SK-N-SH (cell line): ENCODE data around the gene CD248. TPM values are rescaled to one million over a fixed set of nuclear protein-coding genes. Genes with fewer than 3 reads are reported as not detected.
"Not testable (repeated sequence)": the region's sequence is repeated elsewhere in the genome, so short reads cannot be mapped to it uniquely, and the experiment has no call there.

Source experiments
- CTCF ChIA-PET: fragments of 300-600, 350-600 bp; formaldehyde crosslinking; extraction: SDS; loops from one replicate; lab custom pipeline; 2021; lab: Yijun Ruan, JAX
- POLR2A ChIA-PET: fragments of 350-600 bp; sonication (Branson Sonifier 250); formaldehyde crosslinking; extraction: SDS; loops from one replicate; lab custom pipeline; 2020; ENCODE audit warnings: antibody characterized with exemption, inconsistent platforms; lab: Yijun Ruan, JAX
- DNase-seq: peaks from one replicate; pipeline ENCODE4 v3.0.0; 2012
- H2AFZ ChIP-seq: fragments of 200-600 bp; sonication (generic); 2 replicates; pipeline ENCODE4 v1.8.1; 2016; ENCODE audit warnings: antibody characterized with exemption, mild to moderate bottlenecking, low read depth
- H3F3A ChIP-seq: fragments of 200-600 bp; sonication (generic); replicated peaks from 2 replicates; pipeline ENCODE3; 2016; ENCODE audit warnings: antibody characterized with exemption, mild to moderate bottlenecking; ENCODE audit not compliant: insufficient read depth
- H3K27ac ChIP-seq, 2 experiments: fragments of 200-500 bp in 1 of 2; fragments of 200-600 bp in 1 of 2; sonication (Bioruptor generic) in 1 of 2; sonication (generic), shearing (Covaris generic) in 1 of 2; 2 replicates each; pipeline versions ENCODE4 v1.5.1 to v1.6.1; 2014 to 2016; ENCODE audit warnings: low read depth in 2 of 2, inconsistent platforms in 1 of 2, low read length in 1 of 2, mild to moderate bottlenecking in 1 of 2, mixed read lengths in 1 of 2
- H3K27me3 ChIP-seq: fragments of 200-600 bp; sonication (generic), shearing (Covaris generic); 2 replicates; pipeline ENCODE4 v1.6.1; 2016; ENCODE audit warnings: mixed run types; ENCODE audit not compliant: insufficient read depth
- H3K36me3 ChIP-seq, 2 experiments: fragments of 200-500 bp in 1 of 2; fragments of 200-600 bp in 1 of 2; sonication (Bioruptor generic) in 1 of 2; sonication (generic) in 1 of 2; replicated peaks in 1 of 2; 2 replicates each; pipeline versions ENCODE3 to v1.5.1; 2014 to 2016; ENCODE audit warnings: low read length in 1 of 2, mild to moderate bottlenecking in 1 of 2; ENCODE audit not compliant: insufficient read depth in 2 of 2, control insufficient read depth in 1 of 2
- H3K4me1 ChIP-seq, 2 experiments: fragments of 200-500 bp in 1 of 2; fragments of 200-600 bp in 1 of 2; sonication (Bioruptor generic) in 1 of 2; sonication (generic), shearing (Covaris generic) in 1 of 2; 2 replicates each; pipeline versions ENCODE4 v1.5.1 to v1.6.1; 2014 to 2016; ENCODE audit warnings: low read depth in 1 of 2, low read length in 1 of 2, mixed run types in 1 of 2; ENCODE audit not compliant: insufficient read depth in 2 of 2, control insufficient read depth in 1 of 2
- H3K4me2 ChIP-seq: fragments of 200-600 bp; sonication (generic), shearing (Covaris generic); 2 replicates; pipeline ENCODE4 v1.6.1; 2017; ENCODE audit warnings: mixed run types
- H3K4me3 ChIP-seq, 2 experiments: fragments of 200-500 bp in 1 of 2; fragments of 200-600 bp in 1 of 2; sonication (Bioruptor generic) in 1 of 2; sonication (generic), shearing (Covaris generic) in 1 of 2; 2 replicates each; pipeline versions ENCODE4 v1.5.1 to v1.8.1; 2014 to 2016; ENCODE audit warnings: low read depth in 2 of 2, inconsistent platforms in 1 of 2, low read length in 1 of 2, mild to moderate bottlenecking in 1 of 2, mixed read lengths in 1 of 2, moderate library complexity in 1 of 2
- H3K79me2 ChIP-seq: fragments of 200-600 bp; sonication (generic); 2 replicates; pipeline ENCODE4 v1.8.1; 2017; ENCODE audit warnings: mild to moderate bottlenecking; ENCODE audit not compliant: insufficient read depth
- H3K9ac ChIP-seq: fragments of 200-600 bp; sonication (generic); 2 replicates; pipeline ENCODE4 v1.6.1; 2017; ENCODE audit warnings: mixed run types
- H3K9me2 ChIP-seq: fragments of 200-600 bp; sonication (generic); 2 replicates; pipeline ENCODE4 v1.6.1; 2017; ENCODE audit warnings: mixed run types
- H3K9me3 ChIP-seq: fragments of 200-600 bp; sonication (generic); 2 replicates; pipeline ENCODE4 v1.6.1; 2017; ENCODE audit warnings: mixed run types, mild to moderate bottlenecking, moderate library complexity
- H4K20me1 ChIP-seq: fragments of 200-600 bp; sonication (generic); 2 replicates; pipeline ENCODE4 v1.6.1; 2017; ENCODE audit warnings: mild to moderate bottlenecking, mixed run types; ENCODE audit not compliant: insufficient read depth
- ELF1 ChIP-seq: IDR thresholded peaks from 2 replicates; pipeline ENCODE4 v1.4.0; 2012
- FOSL2 ChIP-seq: IDR thresholded peaks from 2 replicates; pipeline ENCODE4 v1.4.0; 2012; ENCODE audit warnings: low read depth, mild to moderate bottlenecking, moderate library complexity, borderline replicate concordance
- GABPA ChIP-seq: IDR thresholded peaks from 2 replicates; pipeline ENCODE4 v1.4.0; 2012; ENCODE audit warnings: low read depth, mild to moderate bottlenecking
- GATA2 ChIP-seq: sonication (generic); formaldehyde crosslinking; IDR thresholded peaks from 2 replicates; pipeline ENCODE4 v1.5.0; 2020; ENCODE audit warnings: mild to moderate bottlenecking, missing genetic modification reagents
- MEF2A ChIP-seq: IDR thresholded peaks from 2 replicates; pipeline ENCODE4 v1.4.0; 2012; ENCODE audit warnings: low read depth, borderline replicate concordance
- NRF1 ChIP-seq: IDR thresholded peaks from 2 replicates; pipeline ENCODE4 v1.6.1; 2012; ENCODE audit warnings: low read depth, mild to moderate bottlenecking, low read length
- RCOR1 ChIP-seq: fragments of 150-350 bp; IDR thresholded peaks from 2 replicates; pipeline ENCODE4 v1.6.1; 2017; ENCODE audit warnings: antibody characterized with exemption, low read length
- RXRA ChIP-seq: IDR thresholded peaks from 2 replicates; pipeline ENCODE4 v1.4.0; 2012; ENCODE audit warnings: low read depth, mild to moderate bottlenecking, borderline replicate concordance
- SMC3 ChIP-seq: IDR thresholded peaks from 2 replicates; pipeline ENCODE4 v1.6.1; 2012; ENCODE audit warnings: low read depth, low read length, improper control_type of control experiment
- TAF1 ChIP-seq: IDR thresholded peaks from 2 replicates; pipeline ENCODE4 v1.6.1; 2012; ENCODE audit warnings: low read depth, mild to moderate bottlenecking, low read length, moderate library complexity, borderline replicate concordance
- TCF12 ChIP-seq: IDR thresholded peaks from 2 replicates; pipeline ENCODE4 v1.4.0; 2012
- YY1 ChIP-seq: IDR thresholded peaks from 2 replicates; pipeline ENCODE4 v1.4.0; 2012; ENCODE audit warnings: low read depth, mild to moderate bottlenecking
- WGBS: methylation state at CpG from one replicate; pipeline ENCODE4 v1.1.6; 2017; ENCODE audit warnings: low lambda C conversion rate; 5-methylcytosine and 5-hydroxymethylcytosine counted together
- polyA plus RNA-seq, 3 experiments: library from polyadenylated mRNA; depleted of rRNA; stranded (reverse); fragments of >200 nt; gene quantifications; 2 replicates each; pipeline ENCODE4 v1.2.3, GENCODE V29; 2012
- TF ChIP-seq, protein P1 (sequence below): fragments of 200-600 bp; sonication (generic); IDR thresholded peaks from 2 replicates; pipeline ENCODE4 v1.6.1; 2017; ENCODE audit warnings: antibody characterized with exemption, mild to moderate bottlenecking, moderate library complexity
- TF ChIP-seq, protein P2 (sequence below): IDR thresholded peaks from 2 replicates; pipeline ENCODE4 v1.4.0; 2012; ENCODE audit warnings: low read depth
- TF ChIP-seq, protein P3 (sequence below): IDR thresholded peaks from 2 replicates; pipeline ENCODE4 v1.4.0; 2012; ENCODE audit warnings: low read depth, borderline replicate concordance

The CD248 gene
- polyA plus RNA-seq, 1 of the 3 experiments (the other 2 are of a cell fraction), result 7.7 TPM

DNA sequence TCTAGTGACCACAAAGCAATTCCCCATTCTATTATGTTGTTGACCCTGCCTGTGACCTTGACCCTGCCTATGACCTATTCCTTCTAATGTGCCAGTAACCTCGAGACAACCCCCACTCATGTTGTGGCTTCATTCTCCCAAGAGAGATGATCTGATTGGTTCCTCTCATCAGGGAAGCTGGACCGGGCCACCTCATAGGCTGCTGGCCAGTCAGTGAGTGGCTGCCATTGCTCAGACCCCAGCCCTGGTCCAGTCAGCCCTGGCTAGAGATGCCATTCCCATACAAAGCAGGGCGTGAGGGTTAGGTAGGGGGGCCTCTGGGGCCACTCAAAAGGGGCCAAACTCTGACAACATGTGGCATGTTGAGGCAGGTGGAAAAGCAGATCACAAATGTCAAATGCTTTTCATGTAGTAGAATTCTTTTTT lies 42.8 kb upstream of the CD248 start:
- Histone ChIP-seq H3K4me3 (no peak overlapping the region), H3K27ac (no peak overlapping the region), H3K4me2 (no peak overlapping the region), H3K9ac (no peak overlapping the region), H3K27me3 (no peaks in the 10 kb centered on the region), H2AFZ (no peak overlapping the region), H4K20me1 (no peaks in the 10 kb centered on the region), H3K79me2 (no peaks in the 10 kb centered on the region), H3K9me3 (no peaks in the 10 kb centered on the region), H3K4me1 (no peaks in the 10 kb centered on the region), H3K9me2 (no peaks in the 10 kb centered on the region), H3K36me3 (no peaks in the 10 kb centered on the region), H3F3A (peaks cover 3% of the 10 kb centered on the region)
- WGBS, result 65% methylated on average over 2 of the region's 3 CpGs
- DNase-seq, result no peak
- ChIA-PET POLR2A (no interaction called here), CTCF (interaction anchor here (1.1 to 1.2 kb wide), 2 partner anchors 27 to 48 kb away, joined by 3 read pairs; no protein-coding TSS in a partner anchor)
- TF ChIP-seq GABPA, result no peak

DNA sequence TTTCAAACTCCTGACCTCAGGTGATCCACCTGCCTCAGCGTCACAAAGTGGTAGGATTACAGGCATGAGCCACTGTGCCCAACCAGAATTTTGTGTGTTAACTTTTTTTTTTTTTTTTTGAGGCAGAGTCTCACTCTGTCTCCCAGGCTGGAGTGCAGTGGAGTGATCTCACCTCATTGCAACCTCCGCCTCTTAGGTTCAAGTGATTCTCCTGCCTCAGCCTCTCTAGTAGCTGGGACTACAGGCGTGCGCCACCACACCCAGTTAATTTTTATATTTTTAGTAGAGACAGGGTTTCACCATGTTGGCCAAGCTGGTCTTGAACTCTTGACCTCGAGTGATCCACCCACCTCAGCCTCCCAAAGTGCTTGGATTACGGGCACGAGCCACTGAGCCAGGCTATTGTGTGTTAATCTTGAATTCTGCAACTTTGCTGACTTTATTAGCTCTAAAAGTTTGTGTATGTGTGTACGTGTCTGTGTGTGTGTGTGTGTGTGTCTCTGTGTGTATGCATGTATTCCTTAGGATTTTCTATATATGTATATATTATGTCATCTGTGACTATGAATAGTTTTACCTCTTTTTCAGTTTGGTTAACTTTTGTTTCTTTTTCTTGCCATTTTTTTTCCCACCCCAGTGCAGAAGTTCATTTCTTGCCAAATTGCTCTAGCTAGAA lies 33.9 kb upstream of the CD248 start:
- H3K27ac ChIP-seq, H4K20me1 ChIP-seq, H3K9me2 ChIP-seq, H3K36me3 ChIP-seq, POLR2A ChIA-PET, H2AFZ ChIP-seq, H3K4me2 ChIP-seq, H3K79me2 ChIP-seq, H3K27me3 ChIP-seq, H3K9me3 ChIP-seq, H3K9ac ChIP-seq, DNase-seq, H3K4me3 ChIP-seq: not testable (repeated sequence)
- 81% methylated on average over 8 of the region's 8 CpGs for whole genome bisulfite sequencing
- H3F3A ChIP-seq, result peaks cover 13% of the 10 kb centered on the region
- peaks cover 12 to 21% of the 10 kb centered on the region in 2 experiments; a peak in 2 of 4 replicates for H3K4me1 ChIP-seq
- CTCF ChIA-PET, result interaction anchor here (1.0 to 2.4 kb wide), 4 partner anchors 13 to 39 kb away, joined by 3 to 9 read pairs (median 4); no protein-coding TSS in a partner anchor

DNA sequence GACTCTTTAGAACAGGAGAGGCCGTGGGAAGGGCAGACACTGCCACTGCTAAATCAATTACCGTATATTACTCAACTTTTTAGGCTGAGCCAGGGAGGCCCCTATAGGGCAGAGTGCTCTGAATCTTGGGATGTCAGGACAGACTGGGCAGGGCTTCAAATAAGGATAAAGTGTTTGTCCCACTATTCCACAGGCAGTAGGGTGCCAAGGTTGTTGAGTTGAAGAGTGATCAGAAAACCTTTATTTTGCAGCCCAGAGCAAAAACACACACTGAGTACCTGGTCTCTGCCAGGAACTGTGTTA lies 32.2 kb upstream of the CD248 start:
- Histone ChIP-seq H3K4me1 (peaks cover 20 to 31% of the 10 kb centered on the region in 2 experiments; a peak in 3 of 4 replicates), H3K9me3 (no peaks in the 10 kb centered on the region), H3K79me2 (peaks cover 8% of the 10 kb centered on the region), H3F3A (peaks cover 19% of the 10 kb centered on the region), H3K36me3 (peaks cover 0 to 1% of the 10 kb centered on the region in 2 experiments), H2AFZ (no peak overlapping the region), H3K9me2 (no peaks in the 10 kb centered on the region), H4K20me1 (no peaks in the 10 kb centered on the region), H3K4me3 (no peak overlapping the region), H3K9ac (no peak overlapping the region), H3K4me2 (no peak overlapping the region), H3K27me3 (no peaks in the 10 kb centered on the region), H3K27ac (no peak overlapping the region)
- ChIA-PET POLR2A (interaction anchor here (0.9 kb wide), 1 partner anchor 13 kb away, joined by 3 read pairs; no protein-coding TSS in a partner anchor), CTCF (interaction anchor here (2.8 to 6.6 kb wide), 2 partner anchors 15 to 36 kb away, joined by 11 to 62 read pairs; no protein-coding TSS in a partner anchor)
- TF ChIP-seq, protein P1, sequence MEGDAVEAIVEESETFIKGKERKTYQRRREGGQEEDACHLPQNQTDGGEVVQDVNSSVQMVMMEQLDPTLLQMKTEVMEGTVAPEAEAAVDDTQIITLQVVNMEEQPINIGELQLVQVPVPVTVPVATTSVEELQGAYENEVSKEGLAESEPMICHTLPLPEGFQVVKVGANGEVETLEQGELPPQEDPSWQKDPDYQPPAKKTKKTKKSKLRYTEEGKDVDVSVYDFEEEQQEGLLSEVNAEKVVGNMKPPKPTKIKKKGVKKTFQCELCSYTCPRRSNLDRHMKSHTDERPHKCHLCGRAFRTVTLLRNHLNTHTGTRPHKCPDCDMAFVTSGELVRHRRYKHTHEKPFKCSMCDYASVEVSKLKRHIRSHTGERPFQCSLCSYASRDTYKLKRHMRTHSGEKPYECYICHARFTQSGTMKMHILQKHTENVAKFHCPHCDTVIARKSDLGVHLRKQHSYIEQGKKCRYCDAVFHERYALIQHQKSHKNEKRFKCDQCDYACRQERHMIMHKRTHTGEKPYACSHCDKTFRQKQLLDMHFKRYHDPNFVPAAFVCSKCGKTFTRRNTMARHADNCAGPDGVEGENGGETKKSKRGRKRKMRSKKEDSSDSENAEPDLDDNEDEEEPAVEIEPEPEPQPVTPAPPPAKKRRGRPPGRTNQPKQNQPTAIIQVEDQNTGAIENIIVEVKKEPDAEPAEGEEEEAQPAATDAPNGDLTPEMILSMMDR, result no peak
- TF ChIP-seq NRF1, result no peak
- TF ChIP-seq GATA2 (CRISPR knock-in tag), result no peak
- TF ChIP-seq ELF1, result no peak
- TF ChIP-seq, protein P2, sequence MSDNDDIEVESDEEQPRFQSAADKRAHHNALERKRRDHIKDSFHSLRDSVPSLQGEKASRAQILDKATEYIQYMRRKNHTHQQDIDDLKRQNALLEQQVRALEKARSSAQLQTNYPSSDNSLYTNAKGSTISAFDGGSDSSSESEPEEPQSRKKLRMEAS, result no peak
- no peak for TF ChIP-seq SMC3
- no peak for TF ChIP-seq RCOR1
- TF ChIP-seq FOSL2, result no peak
- no peak for TF ChIP-seq TAF1
- no peak for TF ChIP-seq YY1
- TF ChIP-seq MEF2A, result no peak
- TF ChIP-seq GABPA, result no peak
- TF ChIP-seq TCF12, result no peak
- TF ChIP-seq, protein P3, sequence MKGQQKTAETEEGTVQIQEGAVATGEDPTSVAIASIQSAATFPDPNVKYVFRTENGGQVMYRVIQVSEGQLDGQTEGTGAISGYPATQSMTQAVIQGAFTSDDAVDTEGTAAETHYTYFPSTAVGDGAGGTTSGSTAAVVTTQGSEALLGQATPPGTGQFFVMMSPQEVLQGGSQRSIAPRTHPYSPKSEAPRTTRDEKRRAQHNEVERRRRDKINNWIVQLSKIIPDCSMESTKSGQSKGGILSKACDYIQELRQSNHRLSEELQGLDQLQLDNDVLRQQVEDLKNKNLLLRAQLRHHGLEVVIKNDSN, result no peak
- TF ChIP-seq RXRA, result no peak
- peak; percentile 1 for DNase-seq
- 86% methylated on average over 2 of the region's 2 CpGs for WGBS
